GM18511 (cell line): ENCODE results near the gene C4A.
"Not testable (repeated sequence)": the region's sequence is repeated elsewhere in the genome, so short reads cannot be mapped to it uniquely, and the experiment has no call there.

Experiments
- ATAC-seq: cut with Tn5 transposase; IDR thresholded peaks from one replicate; pipeline ENCODE4 v1.9.1; 2021; ENCODE audit warnings: mild to moderate bottlenecking, moderate library complexity; ENCODE audit not compliant: unreplicated experiment

The C4A gene

GRCh38 chr6:31981744-31982143 is at the start of gene C4A:
C4A (plus strand) TSS chr6:31982057; CDS start chr6:31982108, 51 bp downstream.
- ATAC-seq, result not testable (repeated sequence)

- not testable (repeated sequence) for ATAC-seq
Measured at GRCh38 chr6:31932137-31932536, 49.7 kb upstream of the C4A start.

GRCh38 chr6:31933537-31933936 is 48.3 kb upstream of the C4A start:
- ATAC-seq, result no peak

- ATAC-seq, result no peak
Measured at GRCh38 chr6:31935021-31935420, 46.8 kb upstream of the C4A start.

GRCh38 chr6:31935823-31936222 is 46.0 kb upstream of the C4A start:
- no peak for ATAC-seq

- ATAC-seq, result no peak
Measured at GRCh38 chr6:31940256-31940664, 41.6 kb upstream of the C4A start.

GRCh38 chr6:31943742-31944141 is 38.1 kb upstream of the C4A start:
- ATAC-seq, result no peak

- no peak for ATAC-seq
Measured at GRCh38 chr6:31945154-31945506, 36.7 kb upstream of the C4A start.

GRCh38 chr6:31945507-31946369 is 36.1 kb upstream of the C4A start, which contains the start of gene CFB:
CFB (plus strand) TSS chr6:31946095; CDS start chr6:31946222, 127 bp downstream.
- no peak for ATAC-seq

- ATAC-seq, result no peak
Measured at GRCh38 chr6:31946370-31946885, 35.4 kb upstream of the C4A start.

GRCh38 chr6:31947070-31947675 is 34.7 kb upstream of the C4A start:
- ATAC-seq, result no peak

GRCh38 chr6:31947864-31948263 is 34.0 kb upstream of the C4A start:
- ATAC-seq, result no peak

GRCh38 chr6:31948306-31948705 is 33.6 kb upstream of the C4A start:
- no peak for ATAC-seq

GRCh38 chr6:31948753-31949413 is 33.0 kb upstream of the C4A start:
- ATAC-seq, result no peak

- ATAC-seq, result no peak
Measured at GRCh38 chr6:31949926-31950548, 31.8 kb upstream of the C4A start.

- no peak for ATAC-seq
Measured at GRCh38 chr6:31952140-31952805, 29.6 kb upstream of the C4A start.

- ATAC-seq, result no peak
Measured at GRCh38 chr6:31952890-31953289, 29.0 kb upstream of the C4A start.

- ATAC-seq, result no peak
Measured at GRCh38 chr6:31954511-31954910, 27.3 kb upstream of the C4A start.

- no peak for ATAC-seq
Measured at GRCh38 chr6:31956796-31957195, 25.1 kb upstream of the C4A start.

- no peak for ATAC-seq
Measured at GRCh38 chr6:31958412-31958740, 23.5 kb upstream of the C4A start.
